GM19025 (cell line): ENCODE results near the gene CFAP251.

Experiments
- ATAC-seq: cut with Tn5 transposase; IDR thresholded peaks from one replicate; pipeline ENCODE4 v1.9.1; 2021; ENCODE audit warnings: mild to moderate bottlenecking, low read depth, moderate library complexity; ENCODE audit not compliant: unreplicated experiment

The CFAP251 gene

DNA sequence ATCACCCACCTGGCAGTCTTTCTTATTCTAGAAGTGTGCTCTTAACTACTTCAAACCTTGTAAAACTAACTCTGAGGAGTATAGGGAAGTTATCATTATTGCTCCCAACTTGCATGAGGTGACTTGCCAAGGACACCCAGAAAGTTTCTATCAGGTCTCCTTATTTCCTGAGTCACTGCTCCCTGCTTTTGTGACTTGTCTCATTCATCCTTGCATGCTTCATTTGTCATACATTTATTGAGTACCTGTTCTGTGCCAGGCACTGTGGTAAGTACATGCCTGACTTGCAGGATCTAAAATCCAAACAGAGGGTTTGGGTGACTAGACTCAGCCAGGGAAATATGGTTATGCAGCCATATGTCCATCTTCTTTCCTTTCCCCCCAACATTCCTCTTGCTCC lies 25.5 kb downstream of the CFAP251 start:
- ATAC-seq = no peak

DNA sequence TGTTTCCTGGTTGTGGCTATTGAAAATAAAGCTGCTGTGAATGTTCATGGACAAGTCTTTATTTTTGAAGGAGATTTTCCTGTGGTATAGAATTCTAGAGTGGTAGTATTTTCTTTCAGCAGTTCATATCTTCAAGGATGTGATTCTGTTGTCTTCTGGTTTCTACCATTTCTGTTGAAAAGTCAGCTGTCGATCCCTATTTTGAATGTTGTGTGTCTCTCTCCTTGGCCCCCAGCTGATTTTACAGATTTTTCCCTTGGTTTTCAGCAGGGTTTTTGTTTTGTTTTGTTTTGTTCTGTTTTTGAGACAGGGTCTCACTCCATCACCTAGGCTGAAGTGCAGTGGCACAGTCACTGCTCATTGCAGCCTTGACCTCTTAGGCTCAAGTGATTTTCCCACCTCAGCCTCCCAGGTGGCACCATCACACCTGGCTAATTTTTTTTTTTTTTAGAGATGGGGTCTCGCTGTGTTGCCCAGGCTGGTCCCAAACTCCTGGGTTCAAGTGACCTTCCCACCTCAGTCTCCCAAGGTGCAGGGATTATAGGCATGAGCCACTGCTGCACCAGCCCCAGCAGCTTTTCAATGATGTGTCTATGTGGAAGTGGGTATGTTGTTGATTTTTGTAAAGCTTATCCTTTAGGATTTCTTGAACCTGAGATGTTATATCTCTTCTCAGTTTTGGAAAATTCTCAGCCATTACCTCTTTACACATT lies 28.1 kb downstream of the CFAP251 start:
- ATAC-seq = no peak

DNA sequence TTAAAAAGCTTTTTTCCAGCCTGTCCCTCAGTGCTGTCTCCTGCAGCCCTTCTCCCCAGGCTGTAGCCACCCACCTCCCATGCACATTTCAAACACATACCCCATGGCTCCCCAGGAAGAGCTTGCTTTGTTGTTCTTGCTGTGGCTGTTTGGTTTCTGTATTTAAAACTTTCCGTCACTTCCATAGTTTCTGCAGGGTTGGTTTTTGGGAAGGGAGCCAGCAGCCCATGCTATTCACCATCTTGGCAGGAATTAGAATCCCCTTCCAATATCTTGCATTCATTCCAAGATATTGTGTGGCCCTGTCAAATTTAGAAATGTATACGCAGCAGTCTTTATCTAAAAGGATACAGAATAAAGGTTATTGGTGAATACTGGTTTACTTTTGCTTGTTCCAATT lies 29.6 kb downstream of the CFAP251 start:
- no peak for ATAC-seq

DNA sequence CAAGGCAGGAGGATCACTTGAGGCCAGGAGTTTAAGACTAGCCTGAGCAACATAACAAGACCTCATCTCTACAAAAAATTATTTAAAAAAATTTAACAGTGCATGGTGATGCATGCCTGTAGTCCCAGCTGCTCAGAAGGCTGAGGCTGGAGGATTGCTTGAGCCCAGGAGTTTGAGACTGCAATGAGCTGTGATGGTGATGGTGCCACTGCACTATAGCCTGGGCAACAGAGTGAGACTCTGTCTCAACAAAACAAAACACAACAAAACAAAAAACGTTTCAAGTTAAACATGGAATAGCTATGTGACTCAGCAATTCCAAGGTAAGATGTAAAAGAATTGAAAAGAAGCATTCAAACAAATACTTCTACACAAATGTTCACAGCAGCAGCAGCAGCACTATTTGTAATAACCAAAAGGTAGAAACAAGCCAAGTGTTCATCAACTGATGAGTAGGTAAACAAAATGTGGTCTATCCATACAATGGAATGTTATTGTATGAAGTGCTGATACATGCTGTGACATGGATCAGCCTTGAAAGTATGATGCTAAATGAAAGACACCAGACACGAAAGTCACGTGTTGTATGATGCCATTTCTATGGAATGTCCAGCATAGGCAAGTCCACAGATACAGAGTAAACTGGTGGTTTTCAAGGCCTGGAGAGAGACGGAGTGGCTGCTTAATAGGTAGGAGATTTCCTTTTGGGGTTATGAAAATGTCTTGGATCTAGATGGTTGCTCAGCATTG lies 31.4 kb downstream of the CFAP251 start:
- ATAC-seq = no peak

DNA sequence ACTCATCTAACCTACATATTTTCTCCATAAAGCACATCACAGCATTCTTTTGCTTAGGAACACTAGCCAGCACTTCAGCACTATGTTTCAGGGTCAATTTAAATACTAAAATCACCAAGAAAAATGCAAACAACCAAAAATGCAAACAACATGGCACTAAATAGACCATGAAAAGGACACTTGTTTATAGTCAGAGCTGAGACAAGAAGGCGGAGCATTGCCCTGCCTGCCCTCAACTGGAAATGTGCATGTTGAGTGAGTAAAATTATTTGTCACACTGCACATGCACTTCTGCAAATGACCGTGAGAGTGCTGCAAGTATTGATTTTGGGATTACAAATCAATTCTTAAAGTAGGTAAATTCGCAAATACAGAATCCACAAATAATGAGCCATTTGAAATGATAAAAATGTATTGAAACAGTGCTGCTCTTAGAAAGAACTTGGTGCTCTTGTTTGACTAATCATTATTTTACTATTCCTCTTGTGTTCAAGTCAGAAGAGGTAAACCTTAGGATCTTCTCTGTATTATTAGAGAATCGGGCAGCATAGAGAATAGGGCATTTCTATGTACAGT lies 34.8 kb downstream of the CFAP251 start:
- no peak for ATAC-seq

DNA sequence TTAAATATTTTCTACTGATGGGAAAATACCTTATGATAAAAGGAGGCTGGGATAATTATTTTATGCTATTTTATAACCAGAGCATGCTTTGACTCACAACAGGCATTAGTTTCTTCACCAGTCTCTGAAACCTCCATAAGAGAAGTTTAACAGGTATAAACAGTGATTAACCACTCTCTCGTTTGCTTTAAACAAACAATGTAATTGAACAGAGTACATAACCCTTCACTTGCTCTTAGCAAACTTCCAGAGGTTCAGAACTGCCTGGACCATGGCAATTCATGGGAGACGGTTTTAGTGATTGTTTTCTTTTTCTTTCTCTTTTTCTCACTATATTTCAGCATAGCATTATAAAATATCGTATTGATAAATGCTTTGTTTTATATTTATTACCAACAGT lies 35.3 kb downstream of the CFAP251 start:
- no peak for ATAC-seq

DNA sequence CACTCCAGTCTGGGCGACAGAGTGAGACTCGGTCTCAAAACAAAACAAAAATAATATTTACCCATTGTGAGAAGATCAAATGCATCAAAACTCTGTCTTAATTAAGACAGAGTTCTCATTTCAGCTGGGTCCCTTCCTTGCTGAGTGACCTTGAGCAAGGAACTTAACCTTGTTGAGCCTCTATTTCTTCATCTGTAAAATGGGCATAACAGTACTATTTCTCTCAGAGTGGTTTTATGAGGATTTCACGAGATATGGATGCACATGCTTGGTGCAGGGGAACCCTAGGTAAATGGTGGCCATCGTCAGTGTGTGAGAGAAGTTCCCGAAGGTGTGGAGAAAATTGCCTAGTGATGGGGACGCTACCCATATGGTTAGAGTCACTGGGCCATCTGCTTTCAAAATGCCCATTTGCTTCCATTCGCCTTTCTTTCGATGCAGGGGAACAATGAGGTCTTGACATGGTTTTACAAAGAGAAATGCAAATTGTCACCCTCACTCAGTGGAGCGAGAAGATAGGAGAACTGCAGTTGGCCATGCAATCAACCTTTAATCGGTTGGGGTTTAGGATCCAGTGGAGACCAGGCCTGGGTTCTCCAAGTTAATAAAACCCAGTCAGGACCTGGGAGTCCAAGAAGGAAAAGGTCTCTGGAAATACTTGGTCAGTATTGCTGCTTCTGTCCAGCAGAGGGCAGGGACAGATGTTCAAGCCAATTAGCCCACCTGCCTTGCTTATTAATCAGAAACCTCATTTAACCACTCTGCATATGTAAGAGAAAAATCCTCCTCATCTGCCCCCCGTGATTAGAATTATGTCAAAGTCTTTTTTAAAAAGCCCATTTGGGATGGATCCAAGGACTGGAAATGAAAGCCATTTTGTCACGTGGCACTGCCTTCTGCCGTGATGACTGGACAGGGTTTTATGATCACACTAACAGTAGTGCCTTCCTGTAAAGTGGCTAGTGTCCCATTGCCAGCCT lies 37.2 kb downstream of the CFAP251 start:
- no peak for ATAC-seq

DNA sequence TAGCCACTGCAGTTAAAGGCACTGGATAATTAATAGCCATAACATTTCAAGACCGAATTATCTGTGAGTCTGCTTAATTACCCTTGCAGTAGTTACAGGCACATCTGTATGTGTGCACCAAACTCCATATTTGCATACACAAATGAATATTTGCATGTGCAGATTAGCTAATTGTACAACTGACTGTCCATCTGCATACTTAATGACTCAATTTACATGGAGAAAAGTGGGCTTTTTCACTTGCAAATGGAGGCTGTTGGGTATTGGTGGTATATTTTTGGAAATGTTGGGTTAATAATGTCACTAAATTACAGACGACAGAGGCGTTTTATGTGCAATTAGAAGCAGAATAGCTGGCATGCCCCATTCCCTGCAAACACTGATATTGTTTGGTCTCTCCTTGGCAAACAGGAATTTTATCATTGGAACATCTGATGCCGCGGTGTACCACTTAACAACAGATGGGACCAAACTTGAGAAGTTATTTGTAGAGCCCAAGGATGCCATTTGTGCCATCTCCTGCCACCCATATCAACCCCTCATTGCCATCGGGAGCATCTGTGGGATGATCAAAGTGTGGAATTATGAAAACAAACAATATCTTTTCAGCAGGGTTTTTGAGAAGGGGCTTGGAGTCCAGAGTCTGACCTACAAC lies 39.6 kb downstream of the CFAP251 start:
- ATAC-seq = no peak

DNA sequence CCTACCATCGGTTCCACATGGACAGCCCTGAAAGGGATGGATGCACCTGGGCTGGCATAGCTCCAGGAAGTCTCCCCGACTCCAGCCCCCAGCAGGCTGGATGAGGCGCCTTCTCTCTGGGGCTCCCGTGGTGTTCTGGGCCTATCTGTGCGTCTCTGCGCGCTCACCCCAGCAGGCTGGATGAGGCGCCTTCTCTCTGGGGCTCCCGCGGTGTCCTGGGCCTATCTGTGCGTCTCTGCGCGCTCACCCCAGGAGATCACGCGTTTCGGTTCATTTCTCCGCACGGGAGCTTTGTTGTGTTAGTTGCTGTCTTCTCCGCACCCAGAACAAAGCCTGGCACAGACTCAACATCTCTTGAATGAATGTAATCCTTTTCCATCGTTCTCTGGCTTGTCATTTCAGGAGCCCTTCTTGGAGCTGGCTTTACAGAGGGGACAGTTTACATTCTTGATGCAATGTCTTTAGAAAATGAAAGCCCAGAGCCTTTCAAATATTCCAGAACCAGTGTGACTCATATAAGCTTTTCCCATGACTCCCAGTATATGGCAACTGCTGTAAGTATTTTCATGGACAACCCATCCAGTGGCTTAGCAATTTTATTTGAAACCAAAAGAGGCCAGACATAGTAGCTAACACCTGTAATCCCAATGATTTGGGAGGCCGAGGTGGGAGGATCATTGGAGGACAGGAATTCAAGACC lies 40.3 kb downstream of the CFAP251 start:
- ATAC-seq = no peak

DNA sequence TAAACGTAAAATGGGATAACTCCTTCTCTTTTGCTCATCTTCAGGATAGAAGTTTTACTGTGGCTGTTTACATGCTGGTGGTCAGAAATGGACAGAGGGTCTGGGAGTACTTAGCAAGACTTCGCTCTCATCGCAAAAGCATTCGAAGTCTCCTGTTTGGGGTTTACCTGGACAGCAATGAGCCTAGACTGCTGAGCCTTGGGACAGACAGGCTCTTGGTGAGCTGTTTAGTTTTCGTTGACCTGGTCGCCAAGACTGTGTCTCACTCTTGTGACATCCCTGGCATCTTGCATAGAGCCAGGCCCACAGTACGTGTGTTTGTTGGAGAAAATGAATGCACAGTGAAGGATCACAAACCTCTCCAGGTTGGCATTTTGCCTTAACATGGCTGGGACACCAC lies 42.1 kb downstream of the CFAP251 start:
- no peak for ATAC-seq

DNA sequence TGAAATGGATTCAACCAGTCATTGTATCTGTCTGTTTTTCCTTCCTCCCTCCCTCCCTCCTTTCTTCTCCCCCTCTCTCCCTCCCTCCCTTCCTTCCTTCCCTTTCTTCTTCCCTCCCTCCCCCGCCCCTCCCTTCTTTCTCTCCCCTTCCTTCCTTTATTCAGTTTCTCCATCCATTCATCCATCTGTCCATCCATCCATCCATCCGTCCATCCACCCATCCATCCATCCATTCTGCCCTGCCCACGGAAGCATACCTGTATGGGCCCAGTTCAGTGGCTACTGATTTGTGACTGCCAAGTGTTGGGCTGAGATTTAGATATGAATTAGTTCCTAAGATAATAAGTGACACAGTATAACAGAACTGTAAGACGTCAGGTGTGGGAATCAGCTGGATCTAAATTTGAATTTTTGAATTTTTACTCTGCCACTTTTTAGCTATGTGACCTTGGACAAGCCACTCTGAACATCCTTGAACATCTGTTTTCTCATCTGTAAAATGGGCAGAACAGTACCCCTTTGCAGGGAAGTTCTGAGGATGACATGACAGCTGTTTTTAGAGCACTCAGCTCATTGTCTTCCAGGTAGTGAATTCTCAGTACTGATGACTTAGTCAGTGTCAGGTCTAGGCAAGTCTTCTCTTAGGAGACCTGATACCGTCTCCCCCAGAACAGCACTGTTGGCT lies 42.9 kb downstream of the CFAP251 start:
- no peak for ATAC-seq

DNA sequence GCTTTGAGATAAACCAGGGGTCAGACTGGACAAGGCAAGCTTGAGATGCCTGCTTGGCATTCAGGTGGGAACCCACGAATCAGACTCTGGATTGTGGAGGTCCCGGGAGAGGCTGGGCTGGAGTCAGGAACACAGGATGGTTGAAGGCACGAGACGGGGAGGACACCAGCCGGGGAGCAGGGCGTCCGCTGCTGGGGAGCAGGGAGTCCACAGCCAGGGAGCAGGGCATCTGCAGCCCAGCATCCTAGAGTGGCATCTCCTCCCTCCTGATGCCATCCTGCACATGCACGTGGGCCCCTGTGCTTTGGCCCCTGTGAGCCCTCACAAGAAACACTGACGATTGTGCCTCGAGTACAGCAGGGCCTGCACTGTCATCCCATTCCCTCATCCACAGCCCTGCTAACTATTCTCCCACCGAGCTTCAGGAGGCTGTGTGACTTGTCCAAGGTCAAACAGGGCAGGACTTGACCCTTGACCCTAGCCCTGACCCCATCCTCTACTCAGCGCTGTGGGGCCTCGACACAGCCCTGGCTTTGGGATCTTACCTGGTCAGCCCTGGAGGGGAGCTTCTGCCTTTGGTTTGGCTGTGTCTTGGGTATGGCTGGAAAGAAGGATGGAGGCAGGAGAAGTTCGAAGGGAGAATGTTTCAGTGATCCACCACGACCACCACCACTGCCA lies 45.1 kb downstream of the CFAP251 start:
- no peak for ATAC-seq

DNA sequence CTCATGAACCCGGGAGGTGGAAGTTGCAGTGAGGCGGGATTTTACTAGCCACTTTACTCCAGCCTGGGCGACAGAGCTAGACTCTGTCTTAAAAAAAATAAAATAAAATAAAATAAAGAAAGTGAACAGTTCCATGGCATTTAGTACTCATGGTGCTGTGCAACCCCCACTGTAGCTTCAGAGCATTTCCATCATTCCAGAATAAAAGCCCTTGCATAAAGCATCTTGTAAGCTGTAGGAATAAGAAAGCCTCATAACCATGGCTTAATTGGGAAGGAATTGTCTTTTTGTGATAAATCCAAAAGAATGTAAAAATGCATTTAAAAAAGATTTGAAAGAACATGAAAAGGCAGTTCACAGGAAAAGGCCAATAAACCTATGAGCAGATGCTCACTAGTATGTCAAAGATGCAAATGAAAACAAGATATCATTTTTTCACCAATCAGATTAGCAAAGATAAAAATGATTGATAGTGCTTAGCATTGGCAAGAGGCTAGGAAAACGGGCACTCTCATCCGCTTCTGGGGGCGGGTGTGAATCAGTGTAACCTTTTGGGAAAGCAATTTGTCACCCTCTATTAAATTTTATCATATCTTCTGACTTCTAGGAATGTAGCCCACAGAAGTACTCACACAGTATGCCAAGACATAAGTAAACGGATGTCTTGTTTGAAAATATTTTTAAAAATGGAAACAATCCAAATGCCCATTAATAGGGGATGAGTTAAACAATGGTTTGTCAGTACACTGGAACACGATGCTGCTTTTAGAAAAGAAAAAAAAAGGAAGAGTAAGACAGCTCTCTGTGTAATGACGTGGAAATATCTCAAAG lies 46.6 kb downstream of the CFAP251 start:
- no peak for ATAC-seq

DNA sequence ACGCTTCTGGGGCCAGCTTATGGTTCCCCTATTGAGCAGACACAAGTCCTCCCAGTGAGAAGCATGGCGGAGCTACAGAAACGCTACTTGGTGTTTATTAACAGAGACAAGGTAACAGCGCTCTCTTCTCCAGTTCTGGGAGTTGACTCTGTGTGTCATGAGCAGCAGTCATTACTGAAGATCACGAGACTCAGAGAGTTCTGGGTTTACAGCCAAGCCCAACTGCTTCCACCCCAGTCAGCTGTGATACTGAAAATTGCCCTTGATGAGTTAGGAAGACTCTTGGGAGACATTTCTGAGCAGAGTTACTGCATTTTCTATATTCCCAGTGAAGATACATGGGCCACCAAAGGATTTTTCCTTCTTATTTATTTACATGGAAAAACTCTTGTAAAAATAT lies 48.6 kb downstream of the CFAP251 start:
- ATAC-seq = no peak

DNA sequence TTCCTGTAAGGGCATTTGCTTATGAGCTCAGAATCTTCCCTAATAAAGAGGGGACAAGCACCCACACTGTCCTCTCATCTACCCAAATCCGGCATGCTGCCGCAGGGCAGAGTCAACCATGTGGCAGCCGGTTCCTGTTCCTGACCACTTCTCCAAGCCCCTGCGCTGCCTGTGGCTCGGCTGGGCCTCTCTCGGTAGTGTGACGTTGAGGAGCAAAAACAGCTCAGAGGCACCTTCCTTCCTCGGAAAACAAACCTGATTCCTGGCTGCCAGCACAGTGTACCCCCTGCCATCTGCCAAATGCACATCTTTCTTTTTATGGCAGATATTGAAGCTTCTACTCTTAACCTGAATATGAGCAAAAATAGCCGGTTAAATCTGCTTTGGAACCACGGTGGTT lies 50.5 kb downstream of the CFAP251 start:
- no peak for ATAC-seq

DNA sequence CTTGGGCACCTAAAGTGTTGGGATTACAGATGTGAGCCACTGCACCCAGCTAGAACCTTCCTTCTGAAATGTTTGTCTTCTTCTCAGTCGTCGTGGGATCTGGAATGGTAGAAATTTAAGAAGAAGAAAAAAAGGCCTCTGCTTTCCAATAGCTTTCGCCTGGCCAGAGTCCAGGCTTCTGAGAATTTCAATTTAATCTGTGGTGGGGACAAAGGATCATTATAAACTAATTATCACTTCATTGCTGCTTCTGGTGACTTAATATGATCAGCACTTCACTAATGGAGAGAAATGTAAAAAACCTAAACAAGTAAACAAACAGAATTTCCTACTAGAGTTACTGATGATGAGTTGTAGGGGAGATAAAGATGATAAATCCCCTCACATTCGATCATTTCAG lies 51.3 kb downstream of the CFAP251 start:
- ATAC-seq = no peak

DNA sequence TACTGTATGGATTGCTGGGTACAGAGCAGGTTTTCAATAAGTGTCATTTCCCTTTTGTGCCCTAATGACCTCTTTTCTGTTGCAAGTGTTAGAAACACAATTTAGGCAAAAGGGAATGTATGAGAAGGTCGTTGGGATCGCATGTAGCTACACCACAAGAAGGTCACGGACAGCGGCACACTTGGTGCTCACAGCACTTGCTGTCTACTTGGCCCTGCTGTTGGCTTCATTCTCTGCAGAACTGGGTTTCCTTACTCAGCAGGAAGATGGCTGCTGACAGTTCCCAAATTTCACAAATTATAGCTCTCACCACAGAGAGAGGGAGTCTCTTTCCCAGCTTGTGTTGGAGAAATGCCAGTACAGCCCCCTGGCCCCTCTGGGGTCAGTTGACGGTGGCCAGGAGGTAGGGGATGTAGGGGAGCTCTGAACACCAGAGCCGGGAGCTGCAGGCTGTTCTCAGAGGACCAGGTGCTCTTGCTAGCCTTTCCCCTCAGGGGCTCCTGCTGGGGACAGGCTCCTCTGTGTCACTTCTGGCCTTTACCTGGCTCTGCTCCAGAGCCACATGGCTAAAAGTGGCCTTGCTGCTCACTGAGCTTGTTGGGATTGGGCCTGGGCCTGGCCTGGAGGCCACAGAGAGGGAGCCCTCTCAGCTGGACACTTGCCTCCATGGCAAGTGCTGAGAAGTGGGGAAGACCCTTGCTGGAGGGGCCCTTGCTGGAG lies 52.3 kb downstream of the CFAP251 start:
- no peak for ATAC-seq
